H1 (cell line): ENCODE results near the gene AURKAIP1. TPM values are rescaled to one million over a fixed set of nuclear protein-coding genes. Genes with fewer than 3 reads are reported as not detected.

Source experiments
- ATF2 ChIP-seq: IDR thresholded peaks from 2 replicates; pipeline ENCODE4 v1.6.1; 2012; ENCODE audit warnings: low read length, inconsistent platforms
- CHD2 ChIP-seq: IDR thresholded peaks from 2 replicates; pipeline ENCODE4 v1.6.1; 2012; ENCODE audit warnings: low read length, improper control_type of control experiment
- CHD7 ChIP-seq: fragments of 300-600 bp; sonication (generic); IDR thresholded peaks from 2 replicates; pipeline ENCODE4 v1.7.1; 2012; ENCODE audit warnings: low read length, moderate library complexity, mild to moderate bottlenecking, inconsistent platforms; ENCODE audit not compliant: insufficient replicate concordance
- FOSL1 ChIP-seq: IDR thresholded peaks from 2 replicates; pipeline ENCODE4 v1.6.1; 2011; ENCODE audit warnings: mild to moderate bottlenecking, low read depth, low read length, moderate library complexity; ENCODE audit not compliant: insufficient read depth
- RFX5 ChIP-seq: IDR thresholded peaks from 2 replicates; pipeline ENCODE4 v1.6.1; 2011; ENCODE audit warnings: low read depth, low read length, improper control_type of control experiment, borderline replicate concordance
- SIN3A ChIP-seq, 2 experiments: IDR thresholded peaks in 1 of 2; conservative IDR thresholded peaks in 1 of 2; 2 replicates each; pipeline ENCODE4 v1.6.1; 2011 to 2012; ENCODE audit warnings: low read length in 2 of 2, improper control_type of control experiment in 1 of 2, low read depth in 1 of 2, mild to moderate bottlenecking in 1 of 2
- ZNF274 ChIP-seq: IDR thresholded peaks from 2 replicates; pipeline ENCODE4 v1.7.0; 2012; ENCODE audit warnings: low read length, borderline replicate concordance; ENCODE audit errors: extremely low read depth
- polyA plus RNA-seq, 7 experiments: library from polyadenylated mRNA; depleted of rRNA in 3 of 7; stranded (reverse) in 5 of 7; unstranded in 2 of 7; fragments of >200 nt in 5 of 7; fragments of 200-250 nt in 2 of 7; gene quantifications; 1 replicate in 5 of 7; 2 replicates in 1 of 7; 4 replicates in 1 of 7; pipeline versions ENCODE4 v1.2.1 to v1.2.3, GENCODE V29; 2011 to 2013; ENCODE audit warnings: missing spikeins in 2 of 7, mixed read lengths in 2 of 7
- total RNA-seq: library from RNA; stranded (reverse); fragmentation: NEBNext Ultra II Directional; extraction: Animal tissue kit (Norgen Biotek cat#: 25700); gene quantifications from 2 replicates; pipeline ENCODE4 v1.2.1, GENCODE V29; 2021

AURKAIP1 gene
- total and polyA plus RNA-seq, 2 of the 8 experiments (the other 6 are each of a cell fraction or from before 2014, with no cell fraction given) = 87.8 to 194 TPM

- no peak for TF ChIP-seq SIN3A (conservative IDR thresholded peaks at IDR 0.05 in 1 of 2, IDR thresholded peaks at IDR 0.05 in 1 of 2; ENCODE audit: low read depth in 1 of 2, low read length in 2 of 2)
- TF ChIP-seq ATF2 = no peak
- TF ChIP-seq CHD7 = no peak
- no peak for TF ChIP-seq CHD2
- no peak for TF ChIP-seq RFX5
- no peak for TF ChIP-seq FOSL1
- no peak for TF ChIP-seq ZNF274
These were observed 34.0 kb downstream of the AURKAIP1 start (continued) for GRCh38 chr1:1340791-1341548.
